ENCODE results near the gene FBXO34.

The FBXO34 gene, protein sequence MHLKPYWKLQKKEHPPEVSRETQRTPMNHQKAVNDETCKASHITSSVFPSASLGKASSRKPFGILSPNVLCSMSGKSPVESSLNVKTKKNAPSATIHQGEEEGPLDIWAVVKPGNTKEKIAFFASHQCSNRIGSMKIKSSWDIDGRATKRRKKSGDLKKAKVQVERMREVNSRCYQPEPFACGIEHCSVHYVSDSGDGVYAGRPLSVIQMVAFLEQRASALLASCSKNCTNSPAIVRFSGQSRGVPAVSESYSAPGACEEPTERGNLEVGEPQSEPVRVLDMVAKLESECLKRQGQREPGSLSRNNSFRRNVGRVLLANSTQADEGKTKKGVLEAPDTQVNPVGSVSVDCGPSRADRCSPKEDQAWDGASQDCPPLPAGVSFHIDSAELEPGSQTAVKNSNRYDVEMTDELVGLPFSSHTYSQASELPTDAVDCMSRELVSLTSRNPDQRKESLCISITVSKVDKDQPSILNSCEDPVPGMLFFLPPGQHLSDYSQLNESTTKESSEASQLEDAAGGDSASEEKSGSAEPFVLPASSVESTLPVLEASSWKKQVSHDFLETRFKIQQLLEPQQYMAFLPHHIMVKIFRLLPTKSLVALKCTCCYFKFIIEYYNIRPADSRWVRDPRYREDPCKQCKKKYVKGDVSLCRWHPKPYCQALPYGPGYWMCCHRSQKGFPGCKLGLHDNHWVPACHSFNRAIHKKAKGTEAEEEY

DNA sequence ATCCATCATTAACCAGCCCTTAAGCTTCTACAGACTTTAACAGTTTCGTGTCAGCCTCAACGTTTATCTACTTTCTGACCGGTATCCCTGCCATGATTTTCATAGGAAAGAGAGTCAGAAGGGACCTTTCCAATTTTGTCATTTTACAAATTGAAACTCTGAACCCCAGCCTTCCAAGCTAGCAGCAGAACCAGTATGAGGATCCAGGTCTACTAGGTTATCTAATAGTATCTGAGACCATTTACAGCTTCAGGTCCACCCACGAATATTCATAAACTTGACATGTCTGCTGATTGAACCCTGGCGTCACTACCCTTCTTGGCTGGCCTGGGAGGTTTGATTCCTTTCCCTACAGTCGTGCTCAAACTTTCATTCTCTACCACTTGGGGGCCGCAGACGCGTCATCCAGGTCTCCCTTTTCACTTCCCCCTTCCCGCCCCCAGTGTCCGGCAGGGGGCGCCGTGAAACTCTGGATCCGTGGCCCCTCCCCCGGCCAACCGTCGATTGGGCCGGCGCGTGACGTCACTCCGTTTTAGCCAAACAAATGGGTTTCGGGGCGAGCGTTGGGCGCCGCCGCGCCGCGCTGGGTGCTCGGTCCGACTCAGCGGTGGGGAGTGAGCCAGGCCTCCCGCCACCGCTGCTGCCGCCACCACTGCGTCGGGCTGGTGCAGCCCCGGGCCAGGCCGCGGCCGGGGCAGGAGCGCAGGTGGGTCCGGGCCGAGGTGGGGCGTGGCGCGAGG, at the start of gene FBXO34:
Gene FBXO34 (plus strand): TSS at position 590 of the 740 bp plus-strand sequence. CDS start 78,970 bp downstream, outside the sequence.
- peak; percentile 100 for DNase-seq (ENCODE audit: low read depth)

GRCh38 chr14:55221968-55222367, 49.3 kb upstream of the FBXO34 start:
- DNase-seq (ENCODE audit: low read depth) = no peak

DNA sequence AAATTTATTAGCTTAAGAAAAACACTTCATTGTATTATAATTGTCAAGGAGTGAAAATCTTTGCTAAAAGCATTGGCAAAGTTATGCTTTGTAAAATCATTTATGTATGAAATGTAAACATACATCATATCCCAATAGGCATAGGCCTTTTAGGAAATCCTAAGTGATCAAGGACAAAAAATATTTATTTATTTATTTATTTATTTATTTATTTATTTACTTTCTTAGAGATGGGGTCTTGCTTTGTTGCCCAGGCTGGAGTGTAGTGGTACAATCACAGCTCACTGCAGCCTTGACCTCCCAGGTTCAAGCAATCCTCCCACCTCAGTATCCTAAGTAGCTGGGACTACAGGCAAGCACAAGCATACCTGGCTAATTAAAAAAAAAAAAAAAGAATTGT, 47.9 kb upstream of the FBXO34 start:
- no peak for DNase-seq (ENCODE audit: low read depth)

DNA sequence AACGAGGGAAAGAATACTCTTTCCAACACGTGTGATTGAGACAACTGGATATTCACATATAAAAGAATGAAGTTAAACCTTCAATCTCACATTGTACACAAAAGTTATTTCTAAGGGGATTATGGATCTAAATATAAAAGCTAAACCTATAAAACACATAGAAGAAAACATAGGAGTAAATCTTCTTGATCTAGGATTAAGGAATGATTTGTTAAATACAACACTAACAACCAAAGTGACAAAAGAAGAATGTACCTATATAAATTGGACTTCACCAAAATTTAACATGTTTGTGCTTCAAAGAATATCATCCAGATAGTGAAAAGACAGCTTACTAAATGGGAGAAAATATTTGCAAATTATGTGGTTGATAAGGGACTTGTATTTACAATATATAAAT, 43.0 kb upstream of the FBXO34 start:
- no peak for DNase-seq (ENCODE audit: low read depth)

DNA sequence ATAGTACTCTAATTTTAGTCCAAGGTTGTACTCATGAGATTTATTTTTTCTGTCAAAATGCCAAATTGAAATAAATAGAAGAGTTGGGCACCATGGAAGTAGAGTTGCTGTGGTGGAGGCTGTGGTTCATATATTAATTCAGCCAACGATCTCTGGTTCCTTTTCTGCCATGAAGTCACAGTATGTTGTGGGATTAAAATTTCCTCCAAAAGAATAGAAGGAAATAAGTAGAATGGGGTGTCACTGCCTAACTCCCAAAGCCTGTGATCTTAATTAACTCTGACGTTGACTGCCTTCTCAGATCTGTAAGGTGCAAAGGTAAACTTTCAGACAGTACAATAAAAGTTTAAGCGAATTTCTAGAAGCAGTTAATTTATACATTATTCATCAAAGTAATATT, 37.6 kb upstream of the FBXO34 start:
- no peak for DNase-seq (ENCODE audit: low read depth)

DNA sequence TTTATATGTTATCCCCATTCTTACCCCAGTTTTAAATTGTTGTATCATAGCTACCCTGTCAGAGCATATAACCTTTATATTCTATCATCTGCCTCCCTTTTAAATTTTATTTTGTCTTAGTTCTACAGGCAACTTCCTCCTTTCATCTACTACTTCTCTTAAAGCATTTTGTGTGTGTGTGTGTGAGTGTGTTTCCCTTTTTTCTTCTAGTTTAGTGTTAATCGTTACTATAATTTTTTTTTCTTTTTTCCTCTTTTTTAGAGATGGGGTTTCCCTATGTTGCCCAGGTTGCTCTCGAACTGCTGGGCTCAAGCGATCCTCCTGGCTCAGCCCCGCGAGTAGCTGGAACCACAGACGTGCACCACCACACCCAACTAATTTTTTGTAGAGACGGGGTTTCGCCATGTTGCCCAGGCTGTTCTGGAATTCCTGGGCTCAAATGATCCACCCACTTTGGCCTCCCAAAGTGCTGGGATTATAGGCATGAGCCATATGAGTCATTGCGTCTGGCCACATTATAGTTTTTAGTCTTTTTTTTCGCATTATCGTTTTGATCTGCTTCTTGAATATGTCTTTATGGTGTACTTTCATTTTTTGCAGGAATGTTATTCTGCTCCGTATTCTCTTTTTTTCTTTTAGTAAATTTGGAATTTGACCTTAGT, 33.1 kb upstream of the FBXO34 start:
- no peak for DNase-seq (ENCODE audit: low read depth)

GRCh38 chr14:55239320-55239719, 31.9 kb upstream of the FBXO34 start:
- DNase-seq (ENCODE audit: low read depth) = no peak

GRCh38 chr14:55240526-55241178, 30.6 kb upstream of the FBXO34 start:
- DNase-seq (ENCODE audit: low read depth) = no peak

GRCh38 chr14:55241673-55242072, 29.5 kb upstream of the FBXO34 start:
- no peak for DNase-seq (ENCODE audit: low read depth)

- no peak for DNase-seq (ENCODE audit: low read depth)
Observed at GRCh38 chr14:55243386-55243785, 27.8 kb upstream of the FBXO34 start.

GRCh38 chr14:55243813-55244212, 27.4 kb upstream of the FBXO34 start:
- no peak for DNase-seq (ENCODE audit: low read depth)

DNA sequence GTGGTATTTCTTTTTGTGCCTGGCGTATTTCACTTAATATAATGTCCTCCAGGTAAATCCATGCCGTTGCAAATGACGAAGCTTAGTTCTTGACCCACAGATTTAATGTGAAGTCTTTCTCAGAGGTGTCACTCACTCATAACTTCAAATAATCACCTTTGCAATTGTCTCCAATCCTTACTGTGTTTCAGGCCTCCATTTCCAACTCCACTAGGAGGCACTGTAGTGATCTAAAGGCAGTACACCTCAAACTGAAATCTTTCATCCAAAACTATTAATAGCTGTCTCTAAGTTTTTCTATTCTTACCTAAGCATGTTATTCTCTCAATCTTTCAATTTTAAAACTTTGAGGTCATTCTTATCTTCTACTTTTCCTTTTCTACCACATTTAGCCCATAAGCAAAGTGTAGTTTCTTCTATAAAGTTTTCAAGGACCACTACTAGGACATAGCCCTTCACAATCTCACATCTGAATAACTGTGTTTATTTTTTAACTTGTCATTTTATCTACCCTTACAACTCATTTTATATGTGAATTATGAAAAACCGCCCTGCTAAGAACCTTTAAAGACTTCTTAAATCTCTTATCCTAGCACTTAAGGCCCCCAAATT, 25.5 kb upstream of the FBXO34 start:
- no peak for DNase-seq (ENCODE audit: low read depth)

GRCh38 chr14:55248411-55248810, 22.8 kb upstream of the FBXO34 start:
- no peak for DNase-seq (ENCODE audit: low read depth)

DNA sequence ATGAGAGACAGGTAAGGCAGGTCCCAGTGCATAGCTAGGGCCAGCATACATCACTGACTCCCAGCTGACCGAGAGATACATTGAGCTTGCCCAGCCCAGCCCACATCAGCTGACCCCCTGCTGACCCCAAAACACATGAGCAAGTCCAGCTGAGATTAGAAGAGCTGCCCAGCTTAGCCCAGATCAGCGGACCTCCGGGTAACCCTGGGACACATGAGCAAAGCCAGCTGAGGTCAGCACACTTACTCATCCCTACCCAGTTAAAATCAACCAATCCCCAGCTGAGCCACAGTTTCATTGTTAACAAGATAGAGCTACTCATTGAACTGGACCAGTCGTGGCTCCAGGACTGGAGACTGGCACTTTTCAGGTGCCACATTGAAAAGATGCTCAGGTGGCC, 21.8 kb upstream of the FBXO34 start:
- no peak for DNase-seq (ENCODE audit: low read depth)

- no peak for DNase-seq (ENCODE audit: low read depth)
Observed at GRCh38 chr14:55253276-55253675, 17.9 kb upstream of the FBXO34 start.

- no peak for DNase-seq (ENCODE audit: low read depth)
Observed at GRCh38 chr14:55254581-55254980, 16.6 kb upstream of the FBXO34 start.

DNA sequence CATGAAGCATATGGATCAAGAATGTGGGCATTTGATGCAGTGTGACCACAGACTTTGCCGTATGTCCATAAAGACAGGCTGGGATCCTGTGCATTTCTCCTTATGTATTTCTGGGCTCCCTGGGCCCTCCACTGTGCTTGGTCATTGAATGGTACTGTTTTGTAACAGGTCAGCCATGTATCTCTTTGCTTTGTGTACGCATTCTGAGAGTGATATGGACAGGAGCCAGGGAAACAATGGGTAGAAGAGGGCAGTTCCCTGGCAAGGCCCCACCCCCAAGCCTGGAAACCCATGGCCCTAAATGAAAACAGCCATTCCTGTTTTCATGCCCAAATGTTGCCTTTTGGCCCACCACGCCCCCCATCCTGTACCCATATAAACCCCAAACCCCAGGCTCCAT, 15.2 kb upstream of the FBXO34 start:
- no peak for DNase-seq (ENCODE audit: low read depth)

GRCh38 chr14:55256586-55256985, 14.6 kb upstream of the FBXO34 start:
- DNase-seq (ENCODE audit: low read depth) = no peak

- no peak for DNase-seq (ENCODE audit: low read depth)
Observed at GRCh38 chr14:55265197-55265596, 6.0 kb upstream of the FBXO34 start.

DNA sequence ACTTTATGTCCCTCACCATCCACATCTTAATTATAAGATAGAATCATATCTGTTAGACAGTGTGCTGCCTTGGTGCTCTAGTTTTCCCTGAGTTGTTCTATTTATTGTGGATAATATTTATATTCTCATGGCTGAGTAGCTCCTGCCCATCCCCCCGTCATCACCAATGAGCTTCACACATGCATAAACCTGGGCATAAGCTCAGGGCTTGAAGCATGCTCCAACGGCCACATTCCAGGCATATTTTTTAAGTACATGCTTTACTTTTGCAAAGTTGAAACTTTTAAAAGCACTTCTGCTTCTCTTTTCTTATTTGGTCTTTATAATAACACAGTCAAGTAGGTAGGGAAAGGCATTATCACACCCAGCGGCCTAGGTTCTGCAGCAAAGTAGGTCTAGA, 3.4 kb upstream of the FBXO34 start:
- DNase-seq (ENCODE audit: low read depth) = no peak

GRCh38 chr14:55271572-55272298, 514 bp downstream of the FBXO34 start:
- DNase-seq (ENCODE audit: low read depth) = peak; percentile 15
